GM21367 (cell line): ENCODE data around the gene TTC7B.

Experiments
- ATAC-seq: cut with Tn5 transposase; IDR thresholded peaks from one replicate; pipeline ENCODE4 v1.9.1; 2021; ENCODE audit not compliant: unreplicated experiment

The TTC7B gene

GRCh38 chr14:90551070-90551704, 265.0 kb downstream of the TTC7B start:
- no peak for ATAC-seq

GRCh38 chr14:90549794-90550641, 266.2 kb downstream of the TTC7B start:
- ATAC-seq, result no peak

- ATAC-seq, result no peak
Measured at GRCh38 chr14:90548455-90548854, 267.8 kb downstream of the TTC7B start.

- ATAC-seq, result no peak
Measured at GRCh38 chr14:90547968-90548367, 268.3 kb downstream of the TTC7B start.

GRCh38 chr14:90547250-90547649, 269.0 kb downstream of the TTC7B start:
- no peak for ATAC-seq

- no peak for ATAC-seq
Measured at GRCh38 chr14:90546767-90547166, 269.5 kb downstream of the TTC7B start.

- ATAC-seq, result no peak
Measured at GRCh38 chr14:90545966-90546751, 270.1 kb downstream of the TTC7B start.

- no peak for ATAC-seq
Measured at GRCh38 chr14:90545382-90545781, 270.8 kb downstream of the TTC7B start.

GRCh38 chr14:90544971-90545370, 271.3 kb downstream of the TTC7B start:
- ATAC-seq, result no peak

GRCh38 chr14:90544566-90544965, 271.7 kb downstream of the TTC7B start:
- ATAC-seq, result no peak

GRCh38 chr14:90543876-90544275, 272.4 kb downstream of the TTC7B start:
- ATAC-seq, result no peak

- ATAC-seq, result no peak
Measured at GRCh38 chr14:90541076-90541634, 275.1 kb downstream of the TTC7B start.

GRCh38 chr14:90540437-90540836, 275.8 kb downstream of the TTC7B start:
- ATAC-seq, result no peak

GRCh38 chr14:90539996-90540395, 276.2 kb downstream of the TTC7B start:
- no peak for ATAC-seq

GRCh38 chr14:90539496-90539775, 276.8 kb downstream of the TTC7B start:
- ATAC-seq, result no peak

GRCh38 chr14:90538716-90539495, 277.3 kb downstream of the TTC7B start:
- ATAC-seq, result no peak

- ATAC-seq, result no peak
Measured at GRCh38 chr14:90538095-90538494, 278.1 kb downstream of the TTC7B start.

- ATAC-seq, result no peak
Measured at GRCh38 chr14:90536511-90537191, 279.6 kb downstream of the TTC7B start.

GRCh38 chr14:90536092-90536491, 280.1 kb downstream of the TTC7B start:
- no peak for ATAC-seq

- no peak for ATAC-seq
Measured at GRCh38 chr14:90535556-90536090, 280.6 kb downstream of the TTC7B start.
